ENCODE data around the gene GP9.

GP9 gene

GRCh38 chr3:129060276-129061022 lies at the start of gene GP9:
TSS of gene GP9 (plus strand) at chr3:129060779. CDS start at chr3:129061740, 961 bp downstream.
- in situ Hi-C loops (cut with MboI; ENCODE audit: low sequenced_read_pairs), result no loop called here

GRCh38 chr3:129013491-129013891 lies 47.1 kb upstream of the GP9 start:
- in situ Hi-C loops (cut with MboI; ENCODE audit: low sequenced_read_pairs), result no loop called here

GRCh38 chr3:129014148-129014547 lies 46.4 kb upstream of the GP9 start:
- in situ Hi-C loops (cut with MboI; ENCODE audit: low sequenced_read_pairs), result no loop called here

- in situ Hi-C loops (cut with MboI; ENCODE audit: low sequenced_read_pairs), result no loop called here
Measured at GRCh38 chr3:129014793-129015345, 45.7 kb upstream of the GP9 start.

GRCh38 chr3:129015388-129016105 lies 45.0 kb upstream of the GP9 start:
- in situ Hi-C loops (cut with MboI; ENCODE audit: low sequenced_read_pairs), result no loop called here

GRCh38 chr3:129016356-129016719 lies 44.2 kb upstream of the GP9 start:
- in situ Hi-C loops (cut with MboI; ENCODE audit: low sequenced_read_pairs), result no loop called here

- in situ Hi-C loops (cut with MboI; ENCODE audit: low sequenced_read_pairs), result no loop called here
Measured at GRCh38 chr3:129016720-129017483, 43.7 kb upstream of the GP9 start.

- in situ Hi-C loops (cut with MboI; ENCODE audit: low sequenced_read_pairs), result no loop called here
Measured at GRCh38 chr3:129017484-129017899, 43.1 kb upstream of the GP9 start.

- in situ Hi-C loops (cut with MboI; ENCODE audit: low sequenced_read_pairs), result no loop called here
Measured at GRCh38 chr3:129018271-129018670, 42.3 kb upstream of the GP9 start.

- in situ Hi-C loops (cut with MboI; ENCODE audit: low sequenced_read_pairs), result no loop called here
Measured at GRCh38 chr3:129018751-129019150, 41.8 kb upstream of the GP9 start.

- in situ Hi-C loops (cut with MboI; ENCODE audit: low sequenced_read_pairs), result no loop called here
Measured at GRCh38 chr3:129019266-129019665, 41.3 kb upstream of the GP9 start.

GRCh38 chr3:129020691-129021090 lies 39.9 kb upstream of the GP9 start:
- in situ Hi-C loops (cut with MboI; ENCODE audit: low sequenced_read_pairs), result no loop called here

GRCh38 chr3:129021140-129021551 lies 39.4 kb upstream of the GP9 start:
- in situ Hi-C loops (cut with MboI; ENCODE audit: low sequenced_read_pairs), result no loop called here

- in situ Hi-C loops (cut with MboI; ENCODE audit: low sequenced_read_pairs), result no loop called here
Measured at GRCh38 chr3:129022114-129023007, 38.2 kb upstream of the GP9 start.

- in situ Hi-C loops (cut with MboI; ENCODE audit: low sequenced_read_pairs), result no loop called here
Measured at GRCh38 chr3:129023008-129023358, 37.6 kb upstream of the GP9 start.

- in situ Hi-C loops (cut with MboI; ENCODE audit: low sequenced_read_pairs), result no loop called here
Measured at GRCh38 chr3:129023909-129024308, 36.7 kb upstream of the GP9 start.

- in situ Hi-C loops (cut with MboI; ENCODE audit: low sequenced_read_pairs), result no loop called here
Measured at GRCh38 chr3:129025108-129025507, 35.5 kb upstream of the GP9 start.

- in situ Hi-C loops (cut with MboI; ENCODE audit: low sequenced_read_pairs), result no loop called here
Measured at GRCh38 chr3:129025691-129026435, 34.7 kb upstream of the GP9 start.

- in situ Hi-C loops (cut with MboI; ENCODE audit: low sequenced_read_pairs), result no loop called here
Measured at GRCh38 chr3:129026728-129027543, 33.6 kb upstream of the GP9 start.
